Stimulated activated CD8-positive, alpha-beta memory T cell treated with anti-CD3 and anti-CD28 coated beads, Interleukin-4, amount 100 ng/mL, for 1 hour (primary cell): ENCODE data around the gene B2M.
"Not testable (repeated sequence)": the region's sequence is repeated elsewhere in the genome, so short reads cannot be mapped to it uniquely, and the experiment has no call there.

Experiments used
- DNase-seq, 2 donors: peaks; one replicate each; pipeline ENCODE4 v3.0.0-alpha.2; 2020; ENCODE audit warnings: low read depth in 2 of 2, low spot score in 1 of 2

B2M gene

DNA sequence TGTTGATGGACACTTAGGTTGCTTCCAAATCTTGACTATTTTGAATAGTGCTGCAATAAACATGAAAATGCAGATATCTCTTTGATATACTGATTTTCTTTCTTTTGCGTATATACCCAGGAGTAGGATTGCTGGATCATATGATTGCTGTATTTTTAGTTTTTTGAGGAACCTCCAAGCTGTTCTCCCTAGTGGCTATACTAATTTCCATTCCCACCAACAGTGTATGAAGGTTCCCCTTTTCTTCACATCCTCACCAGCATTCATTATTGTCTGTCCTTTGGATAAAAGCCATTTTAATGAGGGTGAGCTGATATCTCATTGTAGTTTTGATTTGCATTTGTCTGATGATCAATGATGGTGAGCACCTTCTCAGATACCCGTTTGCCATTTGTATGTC is 12.7 kb upstream of the B2M start:
- no peak for DNase-seq

DNA sequence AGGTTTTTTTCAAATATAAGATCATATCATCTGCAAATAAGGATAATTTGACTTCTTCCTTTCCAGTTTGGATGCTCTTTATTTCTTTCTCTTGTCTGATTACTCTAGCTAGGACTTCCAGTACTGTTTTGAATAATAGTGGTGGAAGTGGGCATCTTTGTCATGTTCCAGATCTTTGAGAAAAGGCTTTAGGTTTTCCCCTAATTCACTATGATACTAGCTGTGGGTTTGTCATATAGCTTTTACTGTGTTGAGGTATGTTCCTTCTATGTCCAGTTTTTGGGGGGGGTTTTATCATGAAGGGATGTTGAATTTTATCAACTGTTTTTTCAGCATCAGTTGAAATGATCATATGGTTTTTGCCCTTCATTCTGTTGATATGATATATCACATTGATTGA is 10.6 kb upstream of the B2M start:
- not testable (repeated sequence) for DNase-seq

DNA sequence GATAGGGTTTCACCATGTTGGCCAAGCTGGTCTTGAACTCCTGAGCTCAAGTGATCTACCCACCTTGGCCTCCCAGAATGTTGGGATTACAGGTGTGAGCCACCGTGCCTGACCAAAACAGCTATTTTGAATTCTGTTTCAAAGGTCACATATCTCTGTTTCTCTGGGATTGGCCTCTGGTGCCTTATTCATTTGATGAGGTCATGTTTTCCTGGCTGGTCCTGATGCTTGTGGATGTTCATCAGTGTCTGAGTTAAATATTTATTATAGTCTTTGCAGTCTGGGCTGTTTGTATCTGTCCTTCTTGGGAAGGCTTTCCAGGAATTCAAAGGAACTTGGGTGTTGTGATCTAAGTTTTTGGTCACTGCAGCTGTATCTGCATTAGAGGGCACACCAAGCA is 5.3 kb upstream of the B2M start:
- DNase-seq: no peak

DNA sequence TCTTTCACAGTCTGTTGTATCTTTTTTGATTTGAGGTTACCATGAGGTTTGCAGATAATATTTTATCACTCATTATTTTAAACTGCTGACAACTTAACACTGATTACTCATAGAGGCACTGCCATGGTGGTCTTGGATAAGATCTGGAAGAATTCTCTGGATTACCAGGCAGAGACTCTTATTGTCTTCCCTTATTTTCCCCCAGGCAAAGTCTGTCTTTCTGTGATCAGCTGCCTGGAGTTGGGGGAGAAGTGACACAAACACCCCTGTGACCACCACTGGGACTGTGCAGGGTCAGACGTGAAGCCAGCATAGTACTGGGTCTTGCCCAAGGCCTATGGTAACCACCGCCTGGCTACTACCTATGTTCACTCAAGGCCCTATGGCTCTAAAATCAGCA is 4.9 kb upstream of the B2M start:
- no peak for DNase-seq

DNA sequence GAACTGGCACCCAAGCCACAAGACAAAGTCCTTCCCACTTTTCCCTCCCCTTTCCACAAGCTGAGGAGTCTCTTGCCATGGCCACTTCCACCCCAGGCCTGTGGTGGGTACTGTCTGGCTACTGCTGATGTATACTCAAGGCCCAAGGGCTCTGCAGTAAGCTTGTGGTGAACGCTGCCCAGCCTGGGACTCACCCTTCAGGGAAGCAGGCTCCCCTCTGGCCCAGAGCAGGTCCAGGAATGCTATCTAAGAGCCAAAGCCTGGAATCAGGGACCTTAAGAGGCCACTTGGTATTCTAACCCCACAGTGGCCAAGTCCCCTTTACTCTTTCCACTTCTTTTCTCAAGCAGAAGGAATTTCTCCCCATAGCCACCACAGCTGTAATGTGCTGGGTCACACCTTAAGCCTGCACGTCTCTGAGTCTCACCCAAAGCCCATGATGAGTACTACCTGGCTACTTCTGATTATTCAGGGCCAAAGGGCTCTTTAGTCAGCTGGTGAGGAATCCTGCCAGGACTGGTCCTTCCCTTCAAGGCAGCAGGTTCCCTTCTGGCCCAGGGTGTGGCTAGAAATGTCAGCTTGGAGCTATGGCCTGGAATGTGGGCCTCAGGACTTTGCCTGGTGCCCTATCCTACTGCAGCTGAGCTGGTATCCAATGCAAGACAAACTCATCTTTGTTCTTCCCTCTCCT is 4.2 kb upstream of the B2M start:
- DNase-seq: no peak

DNA sequence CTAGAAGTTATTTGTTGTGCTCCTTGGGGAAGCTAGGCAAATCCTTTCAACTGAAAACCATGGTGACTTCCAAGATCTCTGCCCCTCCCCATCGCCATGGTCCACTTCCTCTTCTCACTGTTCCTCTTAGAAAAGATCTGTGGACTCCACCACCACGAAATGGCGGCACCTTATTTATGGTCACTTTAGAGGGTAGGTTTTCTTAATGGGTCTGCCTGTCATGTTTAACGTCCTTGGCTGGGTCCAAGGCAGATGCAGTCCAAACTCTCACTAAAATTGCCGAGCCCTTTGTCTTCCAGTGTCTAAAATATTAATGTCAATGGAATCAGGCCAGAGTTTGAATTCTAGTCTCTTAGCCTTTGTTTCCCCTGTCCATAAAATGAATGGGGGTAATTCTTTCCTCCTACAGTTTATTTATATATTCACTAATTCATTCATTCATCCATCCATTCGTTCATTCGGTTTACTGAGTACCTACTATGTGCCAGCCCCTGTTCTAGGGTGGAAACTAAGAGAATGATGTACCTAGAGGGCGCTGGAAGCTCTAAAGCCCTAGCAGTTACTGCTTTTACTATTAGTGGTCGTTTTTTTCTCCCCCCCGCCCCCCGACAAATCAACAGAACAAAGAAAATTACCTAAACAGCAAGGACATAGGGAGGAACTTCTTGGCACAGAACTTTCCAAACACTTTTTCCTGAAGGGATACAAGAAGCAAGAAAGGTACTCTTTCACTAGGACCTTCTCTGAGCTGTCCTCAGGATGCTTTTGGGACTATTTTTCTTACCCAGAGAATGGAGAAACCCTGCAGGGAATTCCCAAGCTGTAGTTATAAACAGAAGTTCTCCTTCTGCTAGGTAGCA is 851 bp upstream of the B2M start:
- DNase-seq: no peak

DNA sequence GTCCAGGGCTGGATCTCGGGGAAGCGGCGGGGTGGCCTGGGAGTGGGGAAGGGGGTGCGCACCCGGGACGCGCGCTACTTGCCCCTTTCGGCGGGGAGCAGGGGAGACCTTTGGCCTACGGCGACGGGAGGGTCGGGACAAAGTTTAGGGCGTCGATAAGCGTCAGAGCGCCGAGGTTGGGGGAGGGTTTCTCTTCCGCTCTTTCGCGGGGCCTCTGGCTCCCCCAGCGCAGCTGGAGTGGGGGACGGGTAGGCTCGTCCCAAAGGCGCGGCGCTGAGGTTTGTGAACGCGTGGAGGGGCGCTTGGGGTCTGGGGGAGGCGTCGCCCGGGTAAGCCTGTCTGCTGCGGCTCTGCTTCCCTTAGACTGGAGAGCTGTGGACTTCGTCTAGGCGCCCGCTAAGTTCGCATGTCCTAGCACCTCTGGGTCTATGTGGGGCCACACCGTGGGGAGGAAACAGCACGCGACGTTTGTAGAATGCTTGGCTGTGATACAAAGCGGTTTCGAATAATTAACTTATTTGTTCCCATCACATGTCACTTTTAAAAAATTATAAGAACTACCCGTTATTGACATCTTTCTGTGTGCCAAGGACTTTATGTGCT is 527 bp downstream of the B2M start:
- no peak for DNase-seq

DNA sequence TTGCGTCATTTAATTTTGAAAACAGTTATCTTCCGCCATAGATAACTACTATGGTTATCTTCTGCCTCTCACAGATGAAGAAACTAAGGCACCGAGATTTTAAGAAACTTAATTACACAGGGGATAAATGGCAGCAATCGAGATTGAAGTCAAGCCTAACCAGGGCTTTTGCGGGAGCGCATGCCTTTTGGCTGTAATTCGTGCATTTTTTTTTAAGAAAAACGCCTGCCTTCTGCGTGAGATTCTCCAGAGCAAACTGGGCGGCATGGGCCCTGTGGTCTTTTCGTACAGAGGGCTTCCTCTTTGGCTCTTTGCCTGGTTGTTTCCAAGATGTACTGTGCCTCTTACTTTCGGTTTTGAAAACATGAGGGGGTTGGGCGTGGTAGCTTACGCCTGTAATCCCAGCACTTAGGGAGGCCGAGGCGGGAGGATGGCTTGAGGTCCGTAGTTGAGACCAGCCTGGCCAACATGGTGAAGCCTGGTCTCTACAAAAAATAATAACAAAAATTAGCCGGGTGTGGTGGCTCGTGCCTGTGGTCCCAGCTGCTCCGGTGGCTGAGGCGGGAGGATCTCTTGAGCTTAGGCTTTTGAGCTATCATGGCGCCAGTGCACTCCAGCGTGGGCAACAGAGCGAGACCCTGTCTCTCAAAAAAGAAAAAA is 1.2 kb downstream of the B2M start:
- DNase-seq: no peak

DNA sequence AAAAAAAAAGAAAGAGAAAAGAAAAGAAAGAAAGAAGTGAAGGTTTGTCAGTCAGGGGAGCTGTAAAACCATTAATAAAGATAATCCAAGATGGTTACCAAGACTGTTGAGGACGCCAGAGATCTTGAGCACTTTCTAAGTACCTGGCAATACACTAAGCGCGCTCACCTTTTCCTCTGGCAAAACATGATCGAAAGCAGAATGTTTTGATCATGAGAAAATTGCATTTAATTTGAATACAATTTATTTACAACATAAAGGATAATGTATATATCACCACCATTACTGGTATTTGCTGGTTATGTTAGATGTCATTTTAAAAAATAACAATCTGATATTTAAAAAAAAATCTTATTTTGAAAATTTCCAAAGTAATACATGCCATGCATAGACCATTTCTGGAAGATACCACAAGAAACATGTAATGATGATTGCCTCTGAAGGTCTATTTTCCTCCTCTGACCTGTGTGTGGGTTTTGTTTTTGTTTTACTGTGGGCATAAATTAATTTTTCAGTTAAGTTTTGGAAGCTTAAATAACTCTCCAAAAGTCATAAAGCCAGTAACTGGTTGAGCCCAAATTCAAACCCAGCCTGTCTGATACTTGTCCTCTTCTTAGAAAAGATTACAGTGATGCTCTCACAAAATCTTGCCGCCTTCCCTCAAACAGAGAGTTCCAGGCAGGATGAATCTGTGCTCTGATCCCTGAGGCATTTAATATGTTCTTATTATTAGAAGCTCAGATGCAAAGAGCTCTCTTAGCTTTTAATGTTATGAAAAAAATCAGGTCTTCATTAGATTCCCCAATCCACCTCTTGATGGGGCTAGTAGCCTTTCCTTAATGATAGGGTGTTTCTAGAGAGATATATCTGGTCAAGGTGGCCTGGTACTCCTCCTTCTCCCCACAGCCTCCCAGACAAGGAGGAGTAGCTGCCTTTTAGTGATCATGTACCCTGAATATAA is 2.0 kb downstream of the B2M start:
- no peak for DNase-seq

DNA sequence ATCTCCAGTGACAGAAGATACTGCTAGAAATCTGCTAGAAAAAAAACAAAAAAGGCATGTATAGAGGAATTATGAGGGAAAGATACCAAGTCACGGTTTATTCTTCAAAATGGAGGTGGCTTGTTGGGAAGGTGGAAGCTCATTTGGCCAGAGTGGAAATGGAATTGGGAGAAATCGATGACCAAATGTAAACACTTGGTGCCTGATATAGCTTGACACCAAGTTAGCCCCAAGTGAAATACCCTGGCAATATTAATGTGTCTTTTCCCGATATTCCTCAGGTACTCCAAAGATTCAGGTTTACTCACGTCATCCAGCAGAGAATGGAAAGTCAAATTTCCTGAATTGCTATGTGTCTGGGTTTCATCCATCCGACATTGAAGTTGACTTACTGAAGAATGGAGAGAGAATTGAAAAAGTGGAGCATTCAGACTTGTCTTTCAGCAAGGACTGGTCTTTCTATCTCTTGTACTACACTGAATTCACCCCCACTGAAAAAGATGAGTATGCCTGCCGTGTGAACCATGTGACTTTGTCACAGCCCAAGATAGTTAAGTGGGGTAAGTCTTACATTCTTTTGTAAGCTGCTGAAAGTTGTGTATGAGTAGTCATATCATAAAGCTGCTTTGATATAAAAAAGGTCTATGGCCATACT is 4.0 kb downstream of the B2M start:
- DNase-seq: no peak

DNA sequence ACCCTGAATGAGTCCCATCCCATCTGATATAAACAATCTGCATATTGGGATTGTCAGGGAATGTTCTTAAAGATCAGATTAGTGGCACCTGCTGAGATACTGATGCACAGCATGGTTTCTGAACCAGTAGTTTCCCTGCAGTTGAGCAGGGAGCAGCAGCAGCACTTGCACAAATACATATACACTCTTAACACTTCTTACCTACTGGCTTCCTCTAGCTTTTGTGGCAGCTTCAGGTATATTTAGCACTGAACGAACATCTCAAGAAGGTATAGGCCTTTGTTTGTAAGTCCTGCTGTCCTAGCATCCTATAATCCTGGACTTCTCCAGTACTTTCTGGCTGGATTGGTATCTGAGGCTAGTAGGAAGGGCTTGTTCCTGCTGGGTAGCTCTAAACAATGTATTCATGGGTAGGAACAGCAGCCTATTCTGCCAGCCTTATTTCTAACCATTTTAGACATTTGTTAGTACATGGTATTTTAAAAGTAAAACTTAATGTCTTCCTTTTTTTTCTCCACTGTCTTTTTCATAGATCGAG is 4.5 kb downstream of the B2M start:
- DNase-seq: no peak

DNA sequence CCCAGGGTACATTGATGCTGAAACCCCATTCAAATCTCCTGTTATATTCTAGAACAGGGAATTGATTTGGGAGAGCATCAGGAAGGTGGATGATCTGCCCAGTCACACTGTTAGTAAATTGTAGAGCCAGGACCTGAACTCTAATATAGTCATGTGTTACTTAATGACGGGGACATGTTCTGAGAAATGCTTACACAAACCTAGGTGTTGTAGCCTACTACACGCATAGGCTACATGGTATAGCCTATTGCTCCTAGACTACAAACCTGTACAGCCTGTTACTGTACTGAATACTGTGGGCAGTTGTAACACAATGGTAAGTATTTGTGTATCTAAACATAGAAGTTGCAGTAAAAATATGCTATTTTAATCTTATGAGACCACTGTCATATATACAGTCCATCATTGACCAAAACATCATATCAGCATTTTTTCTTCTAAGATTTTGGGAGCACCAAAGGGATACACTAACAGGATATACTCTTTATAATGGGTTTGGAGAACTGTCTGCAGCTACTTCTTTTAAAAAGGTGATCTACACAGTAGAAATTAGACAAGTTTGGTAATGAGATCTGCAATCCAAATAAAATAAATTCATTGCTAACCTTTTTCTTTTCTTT is 5.8 kb downstream of the B2M start:
- DNase-seq: no peak

DNA sequence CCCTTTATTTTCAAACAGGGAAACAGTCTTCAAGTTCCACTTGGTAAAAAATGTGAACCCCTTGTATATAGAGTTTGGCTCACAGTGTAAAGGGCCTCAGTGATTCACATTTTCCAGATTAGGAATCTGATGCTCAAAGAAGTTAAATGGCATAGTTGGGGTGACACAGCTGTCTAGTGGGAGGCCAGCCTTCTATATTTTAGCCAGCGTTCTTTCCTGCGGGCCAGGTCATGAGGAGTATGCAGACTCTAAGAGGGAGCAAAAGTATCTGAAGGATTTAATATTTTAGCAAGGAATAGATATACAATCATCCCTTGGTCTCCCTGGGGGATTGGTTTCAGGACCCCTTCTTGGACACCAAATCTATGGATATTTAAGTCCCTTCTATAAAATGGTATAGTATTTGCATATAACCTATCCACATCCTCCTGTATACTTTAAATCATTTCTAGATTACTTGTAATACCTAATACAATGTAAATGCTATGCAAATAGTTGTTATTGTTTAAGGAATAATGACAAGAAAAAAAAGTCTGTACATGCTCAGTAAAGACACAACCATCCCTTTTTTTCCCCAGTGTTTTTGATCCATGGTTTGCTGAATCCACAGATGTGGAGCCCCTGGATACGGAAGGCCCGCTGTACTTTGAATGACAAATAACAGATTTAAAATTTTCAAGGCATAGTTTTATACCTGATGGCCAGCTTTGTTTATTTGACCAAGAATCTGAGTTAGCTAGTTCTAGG is 7.0 kb downstream of the B2M start:
- no peak for DNase-seq

DNA sequence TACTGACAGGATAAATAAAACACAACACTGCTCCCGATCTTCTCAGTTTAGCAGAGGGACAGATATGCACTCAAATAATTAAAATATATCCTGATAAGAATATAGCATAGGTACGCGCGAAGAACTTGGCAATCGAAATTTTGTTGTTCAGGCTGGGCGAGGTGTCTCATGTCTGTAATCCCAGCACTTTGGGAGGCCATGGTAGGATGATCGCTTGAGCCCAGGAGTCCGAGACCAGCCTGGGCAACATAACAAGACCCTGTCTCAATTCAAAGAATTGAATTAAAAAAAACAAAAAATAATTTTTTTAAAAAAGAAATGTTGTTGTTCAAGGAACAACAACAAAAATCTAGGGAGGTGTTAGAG is 7.6 kb downstream of the B2M start:
- no peak for DNase-seq

DNA sequence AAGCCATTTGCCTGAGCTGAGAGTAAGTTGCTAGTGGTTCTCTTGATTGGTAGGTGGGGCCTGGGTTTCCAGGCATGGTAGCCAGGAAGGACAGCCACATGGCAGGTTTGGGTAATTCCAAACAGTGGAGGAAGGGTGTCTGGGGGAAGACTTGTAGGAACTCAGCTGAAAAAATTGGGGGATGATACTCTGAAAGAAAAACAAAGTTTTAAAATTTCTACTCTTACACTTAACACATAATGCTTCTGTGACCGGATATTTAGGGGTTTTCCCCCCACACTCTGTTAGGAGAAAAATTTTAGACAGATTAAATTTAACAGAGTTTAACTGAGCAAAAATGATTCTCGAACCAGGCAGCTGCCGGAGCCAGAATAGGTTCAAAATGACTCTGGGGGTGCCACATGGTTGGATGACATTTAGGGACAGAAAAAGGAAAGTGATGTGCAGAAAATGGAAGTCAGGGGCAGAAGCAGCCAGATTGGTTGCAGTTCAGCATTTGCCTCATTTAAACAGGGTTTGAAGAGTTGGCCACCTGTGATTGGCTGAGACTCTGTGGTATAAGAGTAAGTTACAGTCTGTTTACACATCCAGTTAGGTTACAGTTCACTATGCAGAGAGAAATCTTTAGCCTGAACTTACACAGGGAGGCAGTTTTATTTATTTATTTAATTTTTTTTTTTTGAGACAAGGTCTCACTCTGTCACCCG is 8.1 kb downstream of the B2M start:
- no peak for DNase-seq

DNA sequence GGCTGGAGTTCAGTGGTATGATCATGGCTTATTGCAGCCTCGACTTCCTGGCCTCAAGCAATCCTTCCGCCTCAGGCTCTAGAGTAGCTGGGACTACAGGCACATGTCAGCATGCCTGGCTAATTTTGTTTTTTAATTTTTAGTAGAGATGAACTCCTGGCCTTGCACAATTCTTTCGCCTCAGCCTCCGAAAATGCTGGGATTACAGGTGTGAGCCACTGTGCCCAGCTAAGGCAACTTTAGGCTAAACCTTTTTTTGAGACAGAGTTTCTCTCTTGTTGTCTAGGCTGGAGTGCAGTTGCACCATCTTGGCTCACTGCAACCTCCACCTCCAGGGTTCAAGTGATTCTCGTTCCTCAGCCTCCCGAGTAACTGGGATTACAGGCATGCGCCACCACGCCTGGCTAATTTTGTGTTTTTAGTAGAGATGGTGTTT is 8.7 kb downstream of the B2M start:
- DNase-seq: not testable (repeated sequence)

DNA sequence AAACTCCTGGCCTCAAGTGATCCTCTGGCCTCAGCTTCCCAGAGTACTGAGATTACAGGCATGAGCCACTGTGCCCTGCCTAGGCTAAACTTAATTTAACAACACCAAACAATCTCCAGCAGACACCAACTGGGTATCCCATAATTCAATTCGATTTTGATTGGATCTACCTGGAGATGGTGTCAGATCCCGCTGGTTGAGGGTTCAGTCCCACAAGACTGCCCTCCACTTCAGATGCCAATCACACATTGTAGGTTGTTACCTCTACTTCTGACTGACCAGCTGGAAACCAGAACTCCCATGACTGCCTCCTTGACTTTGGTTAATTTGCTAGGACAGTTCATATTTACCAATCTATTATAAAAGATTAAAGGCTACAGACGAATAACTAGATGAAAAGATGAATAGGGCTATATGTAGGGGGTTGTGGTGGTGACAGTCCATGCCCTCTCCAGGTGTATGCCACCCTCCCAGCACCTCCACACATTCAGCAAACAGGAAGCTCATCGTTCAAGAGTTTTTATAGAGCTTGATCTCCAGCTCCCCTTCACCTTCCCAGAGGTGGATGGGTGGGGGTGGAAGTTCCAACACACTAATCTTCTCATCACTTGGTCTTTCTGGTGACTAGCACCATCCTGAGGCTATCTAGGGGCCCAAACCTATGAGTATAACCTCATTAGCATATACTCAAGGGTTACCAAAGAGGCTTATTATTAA is 9.3 kb downstream of the B2M start:
- no peak for DNase-seq
